HG02763 (cell line): ENCODE data around the gene PRSS12.
"Not testable (repeated sequence)": the region's sequence is repeated elsewhere in the genome, so short reads cannot be mapped to it uniquely, and the experiment has no call there.

Experiments used
- ATAC-seq: cut with Tn5 transposase; IDR thresholded peaks from one replicate; pipeline ENCODE4 v1.9.1; 2021; ENCODE audit warnings: mild to moderate bottlenecking, moderate library complexity; ENCODE audit not compliant: unreplicated experiment

Gene PRSS12

GRCh38 chr4:118325431-118325830 lies 27.4 kb downstream of the PRSS12 start:
- ATAC-seq: no peak

- no peak for ATAC-seq
Observed at GRCh38 chr4:118322831-118323502, 29.8 kb downstream of the PRSS12 start.

GRCh38 chr4:118318931-118319330 lies 33.9 kb downstream of the PRSS12 start:
- ATAC-seq: no peak

- no peak for ATAC-seq
Observed at GRCh38 chr4:118317691-118318090, 35.1 kb downstream of the PRSS12 start.

- ATAC-seq: no peak
Observed at GRCh38 chr4:118314221-118314620, 38.6 kb downstream of the PRSS12 start.

- ATAC-seq: no peak
Observed at GRCh38 chr4:118313098-118313497, 39.7 kb downstream of the PRSS12 start.

GRCh38 chr4:118308306-118309030 lies 44.3 kb downstream of the PRSS12 start:
- ATAC-seq: no peak

- ATAC-seq: no peak
Observed at GRCh38 chr4:118307643-118308042, 45.2 kb downstream of the PRSS12 start.

- ATAC-seq: not testable (repeated sequence)
Observed at GRCh38 chr4:118299619-118300018, 53.2 kb downstream of the PRSS12 start.

GRCh38 chr4:118296729-118297128 lies 56.1 kb downstream of the PRSS12 start:
- no peak for ATAC-seq

- no peak for ATAC-seq
Observed at GRCh38 chr4:118290951-118291350, 61.9 kb downstream of the PRSS12 start.

GRCh38 chr4:118289794-118290193 lies 63.0 kb downstream of the PRSS12 start:
- no peak for ATAC-seq

GRCh38 chr4:118287711-118288451 lies 64.9 kb downstream of the PRSS12 start:
- ATAC-seq: no peak

GRCh38 chr4:118286685-118287084 lies 66.1 kb downstream of the PRSS12 start:
- ATAC-seq: no peak

GRCh38 chr4:118285931-118286330 lies 66.9 kb downstream of the PRSS12 start:
- ATAC-seq: no peak

- ATAC-seq: peak; percentile 41
Observed at GRCh38 chr4:118284169-118284568, 68.6 kb downstream of the PRSS12 start.

GRCh38 chr4:118282692-118283091 lies 70.1 kb downstream of the PRSS12 start:
- no peak for ATAC-seq

- ATAC-seq: no peak
Observed at GRCh38 chr4:118281611-118282442, 71.0 kb downstream of the PRSS12 start.

- ATAC-seq: peak; percentile 26
Observed at GRCh38 chr4:118280501-118281218, 72.1 kb downstream of the PRSS12 start.

GRCh38 chr4:118279920-118280432 lies 72.8 kb downstream of the PRSS12 start:
- no peak for ATAC-seq
